CD4-positive, CD25-positive, alpha-beta regulatory T cell (primary cell): ENCODE data around the gene INSM2. TPM values are rescaled to one million over a fixed set of nuclear protein-coding genes. Genes with fewer than 3 reads are reported as not detected.
A peak's percentile ranks its signal among the peaks of the same experiment; 100 is the strongest.

Experiments used
- ATAC-seq, 2 donors: fragments of 150-1000 bp; cut with Tn5 transposase; one replicate each; pipeline ENCODE4 v1.10.0; 2021; ENCODE audit warnings: low read depth in 2 of 2, moderate number of reproducible peaks in 2 of 2, moderate library complexity in 1 of 2
- DNase-seq, 3 donors: peaks; one replicate each; pipeline versions ENCODE4 v3.0.0 to v3.0.0-alpha.2; 2012 to 2022; ENCODE audit warnings: mixed read lengths in 1 of 3
- H3K27ac ChIP-seq: one replicate; pipeline ENCODE4 v1.7.0; 2013; ENCODE audit warnings: mild to moderate bottlenecking, low read length; ENCODE audit not compliant: insufficient read depth, poor library complexity, severe bottlenecking
- H3K27me3 ChIP-seq: one replicate; pipeline ENCODE4 v1.7.0; 2013; ENCODE audit warnings: low read length; ENCODE audit not compliant: control insufficient read depth, insufficient read depth
- H3K36me3 ChIP-seq: one replicate; pipeline ENCODE4 v1.7.0; 2013; ENCODE audit warnings: mild to moderate bottlenecking, low read length, moderate library complexity; ENCODE audit not compliant: control insufficient read depth, insufficient read depth
- H3K4me1 ChIP-seq: 2 replicates; pipeline ENCODE4 v1.7.0; 2013; ENCODE audit warnings: mild to moderate bottlenecking, low read length; ENCODE audit not compliant: insufficient read depth, control insufficient read depth, poor library complexity, severe bottlenecking
- H3K4me3 ChIP-seq: one replicate; pipeline ENCODE4 v1.7.0; 2013; ENCODE audit warnings: low read depth, mild to moderate bottlenecking, low read length, moderate library complexity
- H3K9me3 ChIP-seq, 2 experiments: 1 replicate in 1 of 2; 2 replicates in 1 of 2; pipeline ENCODE4 v1.7.0; 2013; ENCODE audit warnings: low read length in 2 of 2, mild to moderate bottlenecking in 1 of 2, moderate library complexity in 1 of 2; ENCODE audit not compliant: control insufficient read depth in 2 of 2
- H3K27ac Mint-ChIP-seq, 3 donors: one replicate each; pipeline ENCODE4 v1.8.0; 2020 to 2022; ENCODE audit warnings: mild to moderate bottlenecking in 3 of 3, mixed read lengths in 3 of 3, moderate library complexity in 2 of 3
- H3K27me3 Mint-ChIP-seq: one replicate; pipeline ENCODE4 v1.8.0; 2022; ENCODE audit warnings: mild to moderate bottlenecking, mixed read lengths
- H3K36me3 Mint-ChIP-seq: one replicate; pipeline ENCODE4 v1.8.0; 2020; ENCODE audit warnings: mixed read lengths
- H3K4me1 Mint-ChIP-seq, 4 donors: one replicate each; pipeline ENCODE4 v1.8.0; 2020 to 2022; ENCODE audit warnings: mixed read lengths in 4 of 4, mild to moderate bottlenecking in 1 of 4
- H3K4me3 Mint-ChIP-seq, 4 donors: one replicate each; pipeline ENCODE4 v1.8.0; 2020 to 2022; ENCODE audit warnings: mild to moderate bottlenecking in 4 of 4, mixed read lengths in 4 of 4, moderate library complexity in 3 of 4
- H3K9me3 Mint-ChIP-seq, 7 donors: one replicate each; pipeline ENCODE4 v1.8.0; 2020 to 2022; ENCODE audit warnings: mixed read lengths in 7 of 7, mild to moderate bottlenecking in 3 of 7, moderate library complexity in 2 of 7
- polyA plus RNA-seq, 4 donors: library from polyadenylated mRNA; unstranded; fragments of 300-500 nt; fragmentation: Illumina TruSeq; gene quantifications; one replicate each; pipeline ENCODE4 v1.2.3, GENCODE V29; 2021
- total RNA-seq: library from RNA; stranded (reverse); gene quantifications from one replicate; pipeline ENCODE4 v1.2.3, GENCODE V29; 2022

The INSM2 gene, protein sequence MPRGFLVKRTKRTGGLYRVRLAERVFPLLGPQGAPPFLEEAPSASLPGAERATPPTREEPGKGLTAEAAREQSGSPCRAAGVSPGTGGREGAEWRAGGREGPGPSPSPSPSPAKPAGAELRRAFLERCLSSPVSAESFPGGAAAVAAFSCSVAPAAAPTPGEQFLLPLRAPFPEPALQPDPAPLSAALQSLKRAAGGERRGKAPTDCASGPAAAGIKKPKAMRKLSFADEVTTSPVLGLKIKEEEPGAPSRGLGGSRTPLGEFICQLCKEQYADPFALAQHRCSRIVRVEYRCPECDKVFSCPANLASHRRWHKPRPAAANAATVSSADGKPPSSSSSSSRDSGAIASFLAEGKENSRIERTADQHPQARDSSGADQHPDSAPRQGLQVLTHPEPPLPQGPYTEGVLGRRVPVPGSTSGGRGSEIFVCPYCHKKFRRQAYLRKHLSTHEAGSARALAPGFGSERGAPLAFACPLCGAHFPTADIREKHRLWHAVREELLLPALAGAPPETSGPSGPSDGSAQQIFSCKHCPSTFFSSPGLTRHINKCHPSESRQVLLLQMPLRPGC
- total RNA-seq (not detected), polyA plus RNA-seq (not detected)

DNA sequence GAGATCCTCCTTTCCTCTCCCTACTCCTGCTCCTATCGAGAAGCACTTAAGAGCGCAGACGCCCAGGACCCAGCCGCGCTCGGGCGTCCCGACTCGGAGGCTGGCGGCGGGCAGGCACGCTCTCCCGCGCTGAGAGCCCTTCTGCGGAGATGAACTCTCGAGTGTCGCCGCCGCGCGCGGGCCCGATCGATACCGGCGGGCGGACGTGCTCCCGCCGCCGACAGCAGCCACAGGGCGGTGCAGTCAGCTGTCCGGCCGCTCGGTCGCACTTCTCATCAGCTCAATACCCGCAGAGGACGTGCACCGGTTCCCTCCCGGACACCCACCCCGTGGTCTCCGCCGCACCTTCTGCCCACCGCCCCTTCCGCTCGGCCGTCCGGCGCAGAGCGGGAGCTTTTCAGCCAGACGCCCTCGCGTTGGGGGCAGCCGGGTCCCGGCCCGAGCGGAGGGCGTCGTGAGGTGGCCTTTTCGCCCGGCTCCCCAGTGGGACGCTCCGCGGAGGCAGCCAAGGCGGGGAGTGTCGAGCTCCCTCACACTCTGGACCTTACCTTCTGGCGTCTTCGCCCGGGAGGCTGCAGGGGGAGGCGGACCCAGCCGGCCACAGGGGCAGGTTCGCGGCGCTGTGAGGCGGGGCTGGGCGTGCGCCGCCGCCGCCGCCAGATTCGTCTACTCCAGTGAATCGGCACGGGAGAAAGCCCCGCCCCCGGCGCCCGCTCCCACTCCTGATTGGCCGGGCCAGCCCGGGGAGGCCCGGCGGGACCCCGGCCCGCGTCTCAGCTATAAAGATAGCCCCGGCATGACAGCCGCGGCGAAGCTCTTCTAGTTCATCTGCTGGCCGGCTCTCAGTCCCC lies at the start of gene INSM2:
TSS of gene INSM2 (plus strand) at position 808 of the 851 bp plus-strand sequence. CDS start 89 bp downstream, outside the sequence.
- Histone ChIP-seq H3K27ac (no peak within 1 kb of the TSS), H3K36me3 (no peaks in the 10 kb centered on the region), H3K4me3 (peak within 1 kb of the TSS; percentile 66), H3K9me3 (no peaks in the 10 kb centered on the region), H3K4me1 (peaks cover 30% of the 10 kb centered on the region), H3K27me3 (peaks cover 47% of the 10 kb centered on the region)
- Mint-ChIP-seq H3K27ac (no peak within 1 kb of the TSS), H3K4me3 (peak within 1 kb of the TSS; percentile 80 to 92 (median 86)), H3K36me3 (peaks cover 4% of the 10 kb centered on the region), H3K9me3 (peaks cover 0 to 2% (median 0%) of the 10 kb centered on the region in 7 donors), H3K27me3 (peaks cover 62% of the 10 kb centered on the region), H3K4me1 (peaks cover 6 to 16% (median 9%) of the 10 kb centered on the region in 4 donors)
- ATAC-seq (peak; percentile 48), DNase-seq (peak; percentile 30 to 64 (median 38))

DNA sequence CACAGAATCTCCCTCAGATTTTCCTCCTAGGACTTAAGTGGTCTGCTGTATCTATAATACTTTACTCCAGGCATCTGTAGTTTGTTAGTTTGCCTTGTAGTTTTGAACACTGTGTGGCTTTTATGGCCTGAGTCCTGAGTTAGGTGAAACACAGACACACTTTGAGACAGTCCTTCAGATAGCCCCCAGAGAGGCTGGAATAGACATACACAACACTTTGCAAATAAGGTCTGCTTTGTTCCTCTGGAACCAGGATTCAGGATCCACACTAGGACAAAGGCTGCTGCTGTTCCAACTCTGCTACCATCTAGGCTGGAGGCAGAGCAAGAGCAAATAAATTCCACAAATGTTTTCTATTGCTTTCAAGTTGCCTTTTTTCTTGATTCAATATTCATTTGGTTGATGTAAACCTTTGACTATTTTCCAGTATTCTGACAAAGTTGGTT lies 41.4 kb upstream of the INSM2 start:
- H3K27me3 Mint-ChIP-seq, result peaks cover 45% of the 10 kb centered on the region
- Histone ChIP-seq H3K36me3 (no peaks in the 10 kb centered on the region), H3K27ac (no peak overlapping the region), H3K27me3 (peaks cover 6% of the 10 kb centered on the region), H3K4me1 (no peaks in the 10 kb centered on the region), H3K9me3 (peaks cover 0 to 5% of the 10 kb centered on the region in 2 experiments), H3K4me3 (no peak overlapping the region)
- no peaks in the 10 kb centered on the region for H3K4me1 Mint-ChIP-seq
- peaks cover 0 to 15% (median 6%) of the 10 kb centered on the region in 7 donors for H3K9me3 Mint-ChIP-seq
- no peak for DNase-seq
- ATAC-seq, result no peak
- H3K36me3 Mint-ChIP-seq, result no peaks in the 10 kb centered on the region
- H3K4me3 Mint-ChIP-seq, result no peak overlapping the region
- no peak overlapping the region for H3K27ac Mint-ChIP-seq

DNA sequence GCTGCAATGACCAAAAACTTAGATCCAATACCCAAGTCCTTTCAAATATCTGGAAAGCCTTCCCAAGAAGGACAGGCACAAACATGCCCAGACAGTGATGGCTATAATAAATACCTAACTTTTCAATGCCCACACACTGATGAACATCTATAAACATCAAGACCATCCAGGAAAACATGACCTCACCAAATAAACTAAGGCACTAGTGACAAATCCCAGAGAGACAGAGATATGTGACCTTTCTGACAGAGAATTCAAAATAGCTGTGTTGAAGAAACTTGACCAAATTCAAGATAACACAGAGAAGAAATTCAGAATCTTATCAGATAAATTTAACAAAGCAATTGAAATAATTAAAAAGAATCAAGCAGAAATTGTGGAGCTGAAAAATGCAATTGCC lies 38.7 kb upstream of the INSM2 start:
- H3K4me1 Mint-ChIP-seq, result no peaks in the 10 kb centered on the region
- Histone ChIP-seq H3K9me3 (peaks cover 0 to 5% of the 10 kb centered on the region in 2 experiments), H3K4me1 (no peaks in the 10 kb centered on the region), H3K27ac (no peak overlapping the region), H3K4me3 (no peak overlapping the region), H3K27me3 (peaks cover 11% of the 10 kb centered on the region), H3K36me3 (no peaks in the 10 kb centered on the region)
- H3K4me3 Mint-ChIP-seq, result no peak overlapping the region
- ATAC-seq, result no peak
- DNase-seq, result no peak
- H3K36me3 Mint-ChIP-seq, result no peaks in the 10 kb centered on the region
- peaks cover 55% of the 10 kb centered on the region for H3K27me3 Mint-ChIP-seq
- H3K27ac Mint-ChIP-seq, result no peak overlapping the region
- H3K9me3 Mint-ChIP-seq, result peaks cover 4 to 16% (median 6%) of the 10 kb centered on the region in 7 donors

DNA sequence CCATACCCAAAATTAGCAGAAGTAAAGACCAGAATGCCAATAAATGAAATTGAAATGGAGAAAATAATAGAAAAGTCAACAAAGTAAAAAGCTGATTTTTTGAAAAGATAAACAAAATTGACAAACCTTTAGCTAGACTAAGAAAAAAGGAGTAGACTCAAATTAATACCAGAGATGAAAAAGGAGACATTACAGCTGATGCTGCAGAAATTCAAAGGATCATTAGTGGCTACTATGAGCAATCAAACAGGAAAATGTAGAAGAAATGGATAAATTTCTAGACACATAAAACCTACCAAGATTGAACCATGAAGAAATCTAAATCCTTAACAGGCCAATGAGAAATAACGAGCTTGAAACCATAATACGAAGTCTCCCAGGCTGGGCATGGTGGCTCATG lies 34.8 kb upstream of the INSM2 start:
- Mint-ChIP-seq H3K36me3 (no peaks in the 10 kb centered on the region), H3K4me3 (no peak overlapping the region), H3K9me3 (peaks cover 0 to 6% (median 3%) of the 10 kb centered on the region in 7 donors), H3K27me3 (peaks cover 44% of the 10 kb centered on the region), H3K4me1 (no peaks in the 10 kb centered on the region), H3K27ac (peak overlapping the region in 1 of 3 donors; percentile 44)
- Histone ChIP-seq H3K4me1 (no peaks in the 10 kb centered on the region), H3K27me3 (peaks cover 6% of the 10 kb centered on the region), H3K27ac (no peak overlapping the region), H3K4me3 (no peak overlapping the region), H3K36me3 (no peaks in the 10 kb centered on the region), H3K9me3 (no peaks in the 10 kb centered on the region)
- no peak for ATAC-seq
- no peak for DNase-seq

DNA sequence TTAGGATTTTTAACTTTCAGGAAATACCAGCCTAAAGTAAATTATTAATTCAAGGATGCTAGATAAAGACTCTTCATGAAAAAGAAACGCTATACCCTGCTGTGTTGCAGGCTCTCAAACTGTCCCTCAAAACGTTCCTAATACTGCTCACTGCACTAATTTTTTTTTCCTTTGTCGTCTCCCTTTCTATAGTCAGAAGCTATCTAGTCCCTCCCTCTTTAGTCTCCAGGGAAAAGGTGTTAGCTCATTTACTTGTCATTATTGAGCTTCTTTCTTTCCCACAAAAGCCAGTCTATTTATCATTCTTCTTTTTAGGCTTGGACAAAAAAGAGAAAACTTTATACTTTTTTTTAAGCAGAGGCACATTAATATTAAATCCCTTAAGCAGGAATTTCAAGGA lies 30.3 kb upstream of the INSM2 start:
- no peak overlapping the region for H3K4me3 Mint-ChIP-seq
- no peak for ATAC-seq
- peaks cover 30% of the 10 kb centered on the region for H3K27me3 Mint-ChIP-seq
- H3K27me3 ChIP-seq, result peaks cover 6% of the 10 kb centered on the region
- no peaks in the 10 kb centered on the region for H3K36me3 ChIP-seq
- H3K9me3 ChIP-seq, result no peaks in the 10 kb centered on the region
- DNase-seq, result no peak
- H3K4me1 ChIP-seq, result no peaks in the 10 kb centered on the region
- no peak overlapping the region for H3K27ac ChIP-seq
- no peak overlapping the region for H3K4me3 ChIP-seq
- peaks cover 0 to 5% (median 0%) of the 10 kb centered on the region in 4 donors for H3K4me1 Mint-ChIP-seq
- peaks cover 0 to 6% (median 3%) of the 10 kb centered on the region in 7 donors for H3K9me3 Mint-ChIP-seq
- no peaks in the 10 kb centered on the region for H3K36me3 Mint-ChIP-seq
- no peak overlapping the region for H3K27ac Mint-ChIP-seq

DNA sequence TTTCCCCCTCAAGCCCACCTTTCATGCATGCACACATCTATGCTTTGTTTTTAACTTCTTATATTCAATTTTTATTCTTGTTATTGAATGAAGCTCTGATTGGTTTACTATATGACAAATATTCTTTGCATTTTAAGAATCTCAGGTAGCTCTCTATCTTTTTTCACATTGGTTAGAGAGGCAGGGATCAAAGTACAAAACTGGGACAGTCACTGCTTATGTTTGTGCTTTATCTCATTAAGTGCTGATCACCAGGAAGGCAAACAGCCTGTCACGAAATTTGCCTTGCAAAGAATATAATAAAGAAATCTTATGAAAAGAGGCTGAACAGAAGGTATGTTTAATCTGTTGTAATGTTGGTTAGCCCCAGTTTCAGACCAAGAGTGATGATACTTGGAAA lies 29.7 kb upstream of the INSM2 start:
- H3K27ac Mint-ChIP-seq, result no peak overlapping the region
- H3K9me3 Mint-ChIP-seq, result peaks cover 0 to 3% (median under 1%) of the 10 kb centered on the region in 7 donors
- no peaks in the 10 kb centered on the region for H3K4me1 ChIP-seq
- no peak overlapping the region for H3K4me3 ChIP-seq
- H3K27ac ChIP-seq, result no peak overlapping the region
- H3K9me3 ChIP-seq, result no peaks in the 10 kb centered on the region
- H3K36me3 Mint-ChIP-seq, result no peaks in the 10 kb centered on the region
- peaks cover 0 to 5% (median 0%) of the 10 kb centered on the region in 4 donors for H3K4me1 Mint-ChIP-seq
- H3K27me3 ChIP-seq, result peaks cover 6% of the 10 kb centered on the region
- no peaks in the 10 kb centered on the region for H3K36me3 ChIP-seq
- peaks cover 24% of the 10 kb centered on the region for H3K27me3 Mint-ChIP-seq
- ATAC-seq, result no peak
- no peak for DNase-seq
- H3K4me3 Mint-ChIP-seq, result no peak overlapping the region

DNA sequence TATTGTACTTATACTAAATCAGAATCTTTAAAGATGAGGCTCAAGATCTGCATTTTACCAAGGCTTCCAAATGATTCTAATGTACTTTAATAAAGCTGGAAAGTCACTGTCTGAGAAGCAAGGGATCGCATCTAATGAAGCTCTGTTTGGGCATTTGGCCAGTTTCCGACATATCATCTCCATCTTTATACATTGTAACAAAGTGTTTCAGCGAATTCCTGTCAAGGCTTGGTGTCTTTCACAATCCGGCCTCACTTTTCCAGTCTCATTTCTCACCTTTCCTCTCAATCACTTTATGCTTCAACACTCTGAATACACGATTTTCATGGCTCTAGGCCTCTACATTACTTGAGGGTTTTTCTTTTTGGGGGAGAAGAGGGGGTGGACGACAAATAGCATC lies 27.5 kb upstream of the INSM2 start:
- ATAC-seq, result no peak
- Mint-ChIP-seq H3K27ac (no peak overlapping the region), H3K36me3 (no peaks in the 10 kb centered on the region), H3K4me3 (no peak overlapping the region), H3K4me1 (peaks cover 0 to 5% (median 0%) of the 10 kb centered on the region in 4 donors), H3K27me3 (peaks cover 12% of the 10 kb centered on the region), H3K9me3 (peaks cover 0 to 3% (median 0%) of the 10 kb centered on the region in 7 donors)
- no peak for DNase-seq
- Histone ChIP-seq H3K4me1 (no peaks in the 10 kb centered on the region), H3K4me3 (no peak overlapping the region), H3K27ac (no peak overlapping the region), H3K27me3 (no peaks in the 10 kb centered on the region), H3K36me3 (no peaks in the 10 kb centered on the region), H3K9me3 (no peaks in the 10 kb centered on the region)
